DMS153 treated with DMSO at 0.1 percent for 48 hours (cell line): Measurements from ENCODE around the gene IQSEC1.

Experiments
- DNase-seq: peaks from one replicate; lab custom pipeline; 2025; ENCODE audit not compliant: unreplicated experiment; lab: John Stamatoyannopoulos, UW

Gene IQSEC1

DNA sequence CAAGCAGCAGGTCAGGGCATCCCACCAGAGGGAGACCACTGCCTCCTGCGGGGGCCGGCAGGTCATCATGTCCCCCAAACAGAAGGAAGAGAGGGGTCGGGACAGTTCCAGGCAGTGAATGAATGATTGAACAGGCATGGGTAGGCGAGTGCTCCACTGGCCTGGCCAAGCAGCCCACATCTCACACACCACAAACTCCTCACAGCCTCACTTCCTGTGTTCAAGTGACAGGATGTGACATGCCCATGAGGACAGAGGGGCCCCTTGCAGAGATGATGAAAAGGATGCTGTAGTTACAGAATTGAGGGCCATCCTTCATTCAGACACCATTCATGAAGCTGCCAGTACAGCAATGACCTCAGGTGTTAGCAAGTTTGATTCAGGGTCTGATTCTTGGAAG, 3.7 kb downstream of the IQSEC1 start:
- no peak for DNase-seq

GRCh38 chr3:13068269-13069010, 4.8 kb downstream of the IQSEC1 start:
- DNase-seq = no peak

DNA sequence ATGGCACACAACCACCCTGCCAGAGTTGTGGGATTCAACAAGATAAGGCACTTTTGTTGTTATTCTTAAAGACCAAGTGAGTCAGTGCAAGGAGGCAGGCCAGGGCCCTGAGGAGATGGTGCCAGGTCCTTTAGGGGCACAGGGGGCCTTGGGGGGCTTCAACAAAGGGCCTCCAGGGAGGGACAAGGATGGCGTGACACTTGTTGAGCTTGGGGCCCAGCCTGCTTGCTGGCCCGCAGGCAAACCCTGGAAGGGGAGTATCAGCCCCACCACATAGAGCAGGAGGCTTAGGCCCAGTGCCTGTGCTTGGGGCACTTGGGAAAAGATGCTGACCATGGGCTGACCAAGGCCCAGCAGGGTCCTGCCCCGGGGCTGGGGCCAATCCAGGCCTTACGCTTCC, 5.5 kb downstream of the IQSEC1 start:
- no peak for DNase-seq

- no peak for DNase-seq
Measured at GRCh38 chr3:13066834-13067233, 6.4 kb downstream of the IQSEC1 start.

- no peak for DNase-seq
Measured at GRCh38 chr3:13066236-13066635, 7.0 kb downstream of the IQSEC1 start.

DNA sequence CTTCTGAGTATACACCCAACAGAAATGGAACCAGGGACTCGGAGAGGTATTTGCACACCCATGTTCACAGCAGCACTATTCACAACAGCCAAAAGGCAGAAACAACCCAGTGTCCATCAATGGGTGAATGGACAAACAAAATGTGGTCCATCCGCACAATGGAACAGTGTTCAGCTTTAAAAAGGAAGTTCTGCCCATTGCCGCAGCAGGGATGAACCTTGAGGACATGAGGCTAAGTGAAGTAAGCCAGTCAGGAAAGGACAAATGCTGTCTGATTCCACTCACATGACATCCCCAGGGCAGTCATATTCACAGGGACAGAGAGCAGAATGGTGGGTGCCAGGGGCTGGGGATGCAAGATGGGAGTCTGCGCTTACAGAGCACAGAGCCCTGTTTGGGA, 7.5 kb downstream of the IQSEC1 start:
- no peak for DNase-seq

DNA sequence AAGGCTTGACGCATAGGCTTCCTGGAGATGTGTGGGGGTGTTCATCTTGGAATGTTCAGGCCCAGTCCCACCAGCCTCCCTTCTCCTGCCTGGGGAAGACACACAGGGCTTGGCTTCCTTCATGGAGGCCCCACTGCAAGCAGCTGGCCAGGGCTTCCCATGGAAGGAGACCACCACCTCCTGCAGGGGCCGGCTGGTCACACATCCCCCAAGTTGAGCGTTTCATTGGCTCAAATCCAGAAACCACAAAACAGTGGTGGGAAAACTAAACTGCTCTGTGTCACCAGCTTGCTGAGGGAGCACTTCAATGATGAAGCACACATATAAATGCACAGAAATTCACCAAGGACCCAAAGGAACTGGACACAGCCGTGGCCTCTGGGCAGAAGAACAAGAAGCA, 8.3 kb downstream of the IQSEC1 start:
- no peak for DNase-seq

GRCh38 chr3:13064159-13064868, 8.9 kb downstream of the IQSEC1 start:
- DNase-seq = no peak

DNA sequence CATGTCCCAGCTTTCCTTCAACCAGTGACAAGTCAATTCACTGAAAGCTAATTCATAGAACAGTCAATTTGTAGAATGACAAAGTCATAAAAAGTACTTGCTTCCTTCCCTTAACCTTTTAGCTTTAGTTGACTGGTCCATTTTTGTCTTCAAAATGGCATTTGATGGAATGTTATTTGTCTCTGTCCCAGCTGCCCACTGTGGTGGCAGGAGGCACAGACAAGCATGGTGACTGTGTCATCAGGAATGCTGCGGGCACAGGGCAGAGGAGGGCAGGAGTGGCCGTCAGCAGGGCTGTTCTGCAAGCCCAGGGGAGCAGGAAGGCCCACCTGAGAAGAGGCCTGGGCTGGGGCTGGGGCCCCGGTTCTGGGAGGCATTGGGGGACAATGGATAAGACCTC, 10.0 kb downstream of the IQSEC1 start:
- DNase-seq = no peak

DNA sequence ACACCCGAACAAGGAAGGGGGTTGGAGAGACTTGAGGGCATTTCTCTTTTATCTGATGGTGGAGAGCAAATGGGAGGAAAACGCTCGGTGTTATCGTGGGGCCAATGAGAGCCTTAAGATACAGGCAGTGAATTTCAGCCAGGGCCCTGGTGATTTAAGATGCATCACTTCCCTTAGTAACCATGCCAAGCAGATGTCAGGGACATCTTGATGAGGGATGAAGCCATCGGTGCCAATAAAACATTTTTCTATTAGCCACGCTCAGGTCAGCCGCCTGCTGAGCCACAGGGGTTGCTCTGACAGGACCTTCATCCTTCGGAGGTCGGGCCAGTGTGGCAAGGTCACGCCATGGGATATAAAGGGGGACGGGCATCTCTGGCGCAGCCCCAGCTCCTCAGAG, 10.6 kb downstream of the IQSEC1 start:
- DNase-seq = no peak

- no peak for DNase-seq
Measured at GRCh38 chr3:13060341-13060910, 12.8 kb downstream of the IQSEC1 start.

DNA sequence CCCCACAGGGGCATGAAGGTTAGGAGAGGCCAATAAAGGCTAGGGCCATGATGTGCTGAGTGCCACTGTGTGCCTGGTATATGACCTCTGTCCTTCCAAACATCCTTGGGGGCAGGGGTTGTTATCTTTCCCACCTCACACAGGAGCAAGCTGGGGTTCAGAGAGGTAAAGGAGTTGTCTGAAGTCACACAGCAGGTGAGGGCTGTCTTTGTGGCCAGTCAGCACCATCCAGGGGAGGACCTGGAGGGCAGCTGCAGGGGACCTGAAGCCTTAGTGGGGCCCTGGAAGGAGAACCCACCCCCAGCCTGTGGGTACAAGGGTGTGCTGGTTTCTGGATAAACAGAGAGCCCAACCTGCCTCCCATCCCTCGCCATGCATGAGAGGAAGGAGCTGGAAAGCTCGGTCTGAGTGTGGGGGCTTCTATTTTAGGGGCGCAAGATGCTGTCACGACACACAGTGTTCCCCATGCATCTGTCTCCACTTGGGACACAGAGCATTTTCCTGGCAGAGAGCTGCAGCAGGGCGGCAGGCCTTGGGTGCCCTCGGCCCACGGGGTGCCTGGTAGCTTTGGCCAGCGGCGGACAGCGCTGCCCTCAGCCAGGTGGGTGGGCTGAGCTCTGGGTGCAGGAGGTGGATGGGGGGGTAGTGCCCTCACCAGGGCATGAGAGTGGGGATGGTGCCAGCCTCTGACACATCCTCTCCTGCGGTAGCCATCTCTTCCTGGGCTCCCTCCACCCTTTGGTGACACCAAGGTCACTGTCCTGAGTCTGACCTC, 14.7 kb downstream of the IQSEC1 start:
- no peak for DNase-seq

DNA sequence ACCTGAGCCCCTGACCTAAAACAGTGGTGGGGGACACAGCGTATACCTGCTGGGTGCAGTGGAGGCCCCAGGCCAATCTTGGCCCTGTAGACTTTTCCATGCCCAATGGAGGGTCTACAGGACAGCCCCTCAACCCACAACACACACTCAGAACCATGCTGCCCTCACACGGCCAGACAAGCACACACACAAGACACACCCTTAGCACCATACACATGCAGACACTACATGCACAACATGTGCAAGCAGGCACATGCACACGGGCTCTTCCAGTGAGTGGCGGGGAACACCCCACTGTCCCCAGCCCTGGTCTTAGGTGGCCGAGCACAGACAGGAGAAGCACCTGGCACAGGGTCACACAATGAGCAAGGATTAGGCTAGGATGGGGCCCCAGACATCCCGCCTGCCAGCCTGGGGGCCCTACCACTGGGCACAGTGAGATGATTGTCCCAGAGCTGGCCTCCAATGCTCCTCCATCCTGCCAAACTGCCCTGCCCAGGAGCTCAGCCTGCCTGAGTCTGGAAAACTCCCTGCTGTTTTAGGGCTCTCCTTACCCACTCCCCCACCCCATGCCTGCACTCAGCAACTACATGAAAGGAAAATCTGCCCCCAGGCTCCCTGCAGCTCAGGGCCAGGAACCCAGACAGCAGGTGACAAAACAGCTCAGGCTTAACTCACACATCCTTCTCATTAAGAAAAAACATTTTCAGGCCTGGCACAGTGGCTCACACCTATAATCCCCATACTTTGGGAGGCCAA, 15.8 kb downstream of the IQSEC1 start:
- DNase-seq = no peak

GRCh38 chr3:13055634-13056033, 17.6 kb downstream of the IQSEC1 start:
- no peak for DNase-seq

- DNase-seq = no peak
Measured at GRCh38 chr3:13054341-13055285, 18.6 kb downstream of the IQSEC1 start.

DNA sequence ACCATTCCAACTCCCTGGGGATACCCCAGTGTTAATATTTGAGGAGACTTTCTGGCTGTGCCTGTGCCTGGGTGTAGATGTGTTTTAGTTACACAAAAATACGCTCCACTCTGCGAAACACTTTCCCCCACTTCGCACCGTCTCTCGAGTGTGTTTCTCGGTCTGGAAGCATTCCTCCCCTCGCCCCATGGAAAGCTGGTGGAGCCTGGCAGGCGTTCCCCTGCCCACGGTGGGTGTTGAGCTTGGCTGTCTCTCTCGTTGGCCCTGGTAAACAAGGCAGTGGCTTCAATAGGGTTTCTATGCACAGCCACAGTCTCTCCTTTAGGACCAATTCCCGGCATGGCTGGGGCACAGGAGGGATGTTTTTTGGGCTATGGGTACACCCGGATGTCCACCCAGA, 19.3 kb downstream of the IQSEC1 start:
- no peak for DNase-seq

DNA sequence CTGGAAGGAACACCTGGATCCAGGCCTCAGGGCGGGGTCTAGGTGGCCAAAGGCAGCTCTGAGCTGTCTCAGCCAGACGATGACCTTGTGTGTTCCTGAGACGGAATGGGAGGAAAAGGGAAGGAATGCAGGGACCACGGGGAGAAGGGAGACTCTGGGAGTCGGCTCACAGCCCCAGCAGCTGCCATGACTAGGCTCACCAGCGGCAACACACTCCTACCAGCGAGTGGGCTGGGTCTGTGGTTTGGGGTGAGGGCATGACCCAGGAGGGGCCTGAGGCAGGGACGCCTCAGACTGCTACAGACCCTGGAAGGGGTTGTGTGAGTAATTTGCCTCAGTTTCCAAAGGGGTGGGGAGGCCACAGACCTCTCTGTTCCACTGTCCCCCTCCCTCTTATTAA, 19.8 kb downstream of the IQSEC1 start:
- no peak for DNase-seq

DNA sequence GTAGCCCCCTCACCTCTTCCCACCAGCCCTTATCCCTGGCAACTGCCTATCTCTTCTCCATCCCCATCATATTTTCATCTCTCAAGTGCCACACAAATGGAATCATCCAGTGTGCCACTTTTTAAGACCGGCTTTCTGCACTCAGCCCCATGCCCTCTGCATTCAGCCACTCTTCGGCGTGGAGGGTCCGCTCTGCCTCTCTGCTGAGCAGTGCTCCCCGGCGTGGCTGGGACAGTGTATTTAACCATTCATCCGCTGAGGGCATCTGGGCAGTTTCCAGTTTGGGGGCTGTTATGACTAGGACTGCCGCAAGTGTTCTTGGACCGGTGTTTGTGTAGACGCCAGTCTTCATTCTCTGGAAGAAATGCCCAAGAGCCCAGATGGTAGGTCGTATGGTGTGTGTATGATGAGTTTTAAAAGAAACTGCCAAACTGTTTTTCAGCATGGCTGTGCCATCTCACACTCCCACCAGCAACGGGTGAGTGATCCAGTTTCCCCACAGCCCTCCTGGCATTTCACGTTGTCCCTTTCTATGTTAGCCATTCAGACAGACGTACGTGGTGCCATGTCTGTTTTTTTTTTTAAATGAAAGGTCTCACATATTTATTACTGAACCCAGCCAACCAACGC, 20.9 kb downstream of the IQSEC1 start:
- no peak for DNase-seq

- no peak for DNase-seq
Measured at GRCh38 chr3:13051581-13051980, 21.6 kb downstream of the IQSEC1 start.
